NT2/D1 (cell line): ENCODE data around the gene NSMF.

Experiments used
- SUZ12 ChIP-seq: IDR thresholded peaks from 2 replicates; pipeline ENCODE4 v1.6.1; 2011; ENCODE audit not compliant: insufficient read length, insufficient read depth; ENCODE audit errors: extremely low read depth
- YY1 ChIP-seq: IDR thresholded peaks from 2 replicates; pipeline ENCODE4 v1.6.1; 2011; ENCODE audit not compliant: insufficient read length, insufficient read depth

- TF ChIP-seq YY1 (no peak), SUZ12 (no peak)
These were observed 6.7 kb upstream of the NSMF start for GRCh38 chr9:137465720-137466388.
